ENCODE results near the gene FAM13A. TPM values are rescaled to one million over a fixed set of nuclear protein-coding genes. Genes with fewer than 3 reads are reported as not detected.
A peak's percentile ranks its signal among the peaks of the same experiment; 100 is the strongest.

FAM13A gene
- 10 to 100 TPM; 39.8 to 41.4 TPM for total RNA-seq
- polyA plus RNA-seq (ENCODE audit: insufficient read length in 2 of 2), result 10 to 100 TPM; 31.0 to 31.8 TPM
- long read RNA-seq, donor 1, partial matches to known transcripts, result 0 of 1 reads
- long read RNA-seq, donor 1, other reads (novel, unspliced or antisense), result 0 of 1 reads
- long read RNA-seq, donor 2, result 0 reads
- long read RNA-seq, donor 3, result 0 reads
- long read RNA-seq, donor 4, partial matches to known transcripts, result 0 of 3 reads
- long read RNA-seq, donor 4, other reads (novel, unspliced or antisense), result 0 of 3 reads

DNA sequence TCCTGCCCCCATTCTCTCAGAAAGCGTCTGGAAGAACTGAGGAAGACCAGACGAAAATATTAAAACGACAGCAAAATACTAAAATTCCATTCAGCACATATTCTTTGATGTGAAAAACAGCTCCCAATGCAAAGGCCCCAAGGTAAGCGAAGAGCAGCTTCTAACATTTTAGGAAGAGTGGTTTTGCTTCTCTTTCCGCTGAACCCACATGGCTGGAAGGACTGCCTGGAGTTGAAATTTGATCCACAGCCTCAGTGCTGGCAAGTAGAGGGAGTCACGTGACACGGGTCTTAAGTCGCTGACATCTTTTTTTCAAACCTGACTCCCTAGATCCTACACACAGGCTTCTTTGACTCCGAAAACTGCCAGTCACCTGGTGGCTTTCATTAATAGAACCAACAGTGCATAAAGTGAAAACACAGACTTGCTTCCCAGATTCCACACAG lies at the start of gene FAM13A:
TSS of gene FAM13A (minus strand) at position 233 of the 446 bp plus-strand sequence. CDS start at position 12, 221 bp downstream.
- H3K36me3 ChIP-seq (ENCODE audit: control insufficient read depth, insufficient read depth, low read length), result no peaks in the 10 kb centered on the region
- no peaks in the 10 kb centered on the region for H3K27me3 ChIP-seq (ENCODE audit: control insufficient read depth, insufficient read depth, low read length)
- WGBS (ENCODE audit: insufficient coverage), result 5% methylated on average over 6 of the region's 9 CpGs
- H3K4me1 ChIP-seq (ENCODE audit: control insufficient read depth, insufficient read depth, low read length), result no peaks in the 10 kb centered on the region
- no peaks in the 10 kb centered on the region for H3K9me3 ChIP-seq (ENCODE audit: control insufficient read depth, insufficient read depth, low read length)
- peak within 1 kb of the TSS; percentile 64 for H3K4me3 ChIP-seq (ENCODE audit: low read depth, low read length)
- peak within 1 kb of the TSS; percentile 85 for H3K27ac ChIP-seq (ENCODE audit: low read depth, low read length)
- peak; percentile 78 to 96 (median 87) for DNase-seq (ENCODE audit: low read depth in 4 of 6, low spot score in 6 of 6)

DNA sequence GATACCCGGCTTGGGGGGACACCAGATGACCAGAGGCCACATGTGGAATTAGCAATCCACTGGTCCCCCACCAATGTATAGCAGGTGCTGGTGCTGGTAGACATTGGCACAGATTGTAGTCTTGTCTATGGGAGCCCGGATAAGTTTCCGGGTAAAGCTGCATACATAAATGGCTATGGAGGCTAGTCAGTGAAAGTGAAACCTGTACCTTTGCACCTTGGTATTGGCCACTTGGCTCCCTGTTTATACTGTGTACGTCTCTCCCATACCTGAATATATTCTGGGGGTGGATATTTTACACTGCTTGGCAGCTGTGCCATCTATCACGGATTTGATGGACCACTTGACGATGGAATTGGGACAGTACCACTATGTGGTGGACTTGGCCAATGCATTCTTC lies 48.7 kb upstream of the FAM13A start:
- DNase-seq (ENCODE audit: low read depth in 4 of 6, low spot score in 6 of 6), result no peak
- H3K4me1 ChIP-seq (ENCODE audit: control insufficient read depth, insufficient read depth, low read length), result peaks cover 5% of the 10 kb centered on the region
- H3K36me3 ChIP-seq (ENCODE audit: control insufficient read depth, insufficient read depth, low read length), result no peaks in the 10 kb centered on the region
- no peaks in the 10 kb centered on the region for H3K9me3 ChIP-seq (ENCODE audit: control insufficient read depth, insufficient read depth, low read length)
- no peak overlapping the region for H3K4me3 ChIP-seq (ENCODE audit: low read depth, low read length)
- H3K27ac ChIP-seq (ENCODE audit: low read depth, low read length), result no peak overlapping the region
- 91% methylated on average over 6 of the region's 6 CpGs for WGBS (ENCODE audit: insufficient coverage)
- H3K27me3 ChIP-seq (ENCODE audit: control insufficient read depth, insufficient read depth, low read length), result peaks cover 4% of the 10 kb centered on the region

DNA sequence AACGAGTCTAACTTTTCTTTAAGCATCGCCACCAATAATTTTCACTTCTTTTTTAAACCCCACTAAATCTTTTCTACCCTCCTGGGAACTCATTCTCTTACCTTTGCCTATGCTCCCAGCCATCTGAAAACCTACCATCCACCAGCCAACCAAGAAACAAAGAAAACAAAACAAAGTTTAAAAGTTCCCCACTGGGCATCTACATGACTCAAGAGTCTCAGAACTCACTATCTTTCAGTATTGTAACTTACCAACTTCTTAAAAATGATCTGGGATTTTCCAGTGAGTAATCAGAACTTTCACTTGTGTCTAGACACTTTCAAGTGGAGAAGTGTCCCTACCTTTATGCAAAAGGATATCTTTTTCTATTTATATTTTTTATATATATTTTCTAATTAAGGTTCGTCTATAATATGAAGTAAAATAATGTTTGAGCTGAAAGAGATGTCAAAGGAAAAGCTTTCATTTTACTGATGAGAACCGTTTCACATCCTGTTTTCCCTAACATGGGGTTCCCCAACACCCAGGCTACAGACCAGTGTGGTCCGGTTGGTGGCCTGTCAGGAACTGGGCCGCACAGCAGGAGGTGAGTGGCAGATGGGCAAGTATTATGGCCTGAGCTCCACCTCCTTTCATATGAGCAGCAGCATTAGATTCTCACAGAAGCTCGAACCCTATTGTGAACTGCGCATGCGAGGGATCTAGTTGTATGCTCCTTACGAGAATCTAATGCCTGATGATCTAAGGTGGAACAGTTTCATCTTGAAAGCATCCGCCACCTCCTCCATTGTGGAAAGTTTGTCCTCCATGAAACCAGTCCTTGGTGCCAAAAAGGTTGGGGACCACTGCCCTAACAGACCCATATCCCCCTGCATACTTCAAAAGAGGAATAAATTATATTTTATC lies 44.5 kb upstream of the FAM13A start:
- 95% methylated on average over 4 of the region's 11 CpGs for WGBS (ENCODE audit: insufficient coverage)
- Histone ChIP-seq H3K36me3 (ENCODE audit: control insufficient read depth, insufficient read depth, low read length) (no peaks in the 10 kb centered on the region), H3K4me1 (ENCODE audit: control insufficient read depth, insufficient read depth, low read length) (no peaks in the 10 kb centered on the region), H3K4me3 (ENCODE audit: low read depth, low read length) (no peak overlapping the region), H3K27me3 (ENCODE audit: control insufficient read depth, insufficient read depth, low read length) (no peaks in the 10 kb centered on the region), H3K9me3 (ENCODE audit: control insufficient read depth, insufficient read depth, low read length) (no peaks in the 10 kb centered on the region), H3K27ac (ENCODE audit: low read depth, low read length) (no peak overlapping the region)
- no peak for DNase-seq (ENCODE audit: low read depth in 4 of 6, low spot score in 6 of 6)

DNA sequence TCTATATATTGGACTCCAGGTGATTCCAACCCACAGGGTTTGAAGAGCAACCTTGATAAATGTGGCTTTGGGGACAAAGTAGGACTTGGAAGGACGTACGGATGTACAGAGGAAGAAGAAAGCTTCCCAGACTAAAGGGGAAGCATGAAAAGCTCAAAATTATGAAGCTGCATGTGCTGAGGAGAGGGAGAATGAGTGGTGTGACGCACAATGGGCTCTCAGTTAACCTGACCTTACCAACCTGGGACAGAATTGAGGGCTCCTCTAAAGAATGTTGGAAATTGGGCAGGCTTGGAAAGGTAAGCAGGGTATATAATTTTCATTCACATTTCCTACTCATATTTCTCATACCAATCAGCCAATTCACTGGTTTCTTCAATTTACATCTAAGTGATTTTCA lies 43.9 kb upstream of the FAM13A start:
- Histone ChIP-seq H3K36me3 (ENCODE audit: control insufficient read depth, insufficient read depth, low read length) (no peaks in the 10 kb centered on the region), H3K9me3 (ENCODE audit: control insufficient read depth, insufficient read depth, low read length) (no peaks in the 10 kb centered on the region), H3K27me3 (ENCODE audit: control insufficient read depth, insufficient read depth, low read length) (no peaks in the 10 kb centered on the region), H3K4me1 (ENCODE audit: control insufficient read depth, insufficient read depth, low read length) (no peaks in the 10 kb centered on the region), H3K27ac (ENCODE audit: low read depth, low read length) (no peak overlapping the region), H3K4me3 (ENCODE audit: low read depth, low read length) (no peak overlapping the region)
- WGBS (ENCODE audit: insufficient coverage), result 83% methylated on average over 2 of the region's 3 CpGs
- no peak for DNase-seq (ENCODE audit: low read depth in 4 of 6, low spot score in 6 of 6)

DNA sequence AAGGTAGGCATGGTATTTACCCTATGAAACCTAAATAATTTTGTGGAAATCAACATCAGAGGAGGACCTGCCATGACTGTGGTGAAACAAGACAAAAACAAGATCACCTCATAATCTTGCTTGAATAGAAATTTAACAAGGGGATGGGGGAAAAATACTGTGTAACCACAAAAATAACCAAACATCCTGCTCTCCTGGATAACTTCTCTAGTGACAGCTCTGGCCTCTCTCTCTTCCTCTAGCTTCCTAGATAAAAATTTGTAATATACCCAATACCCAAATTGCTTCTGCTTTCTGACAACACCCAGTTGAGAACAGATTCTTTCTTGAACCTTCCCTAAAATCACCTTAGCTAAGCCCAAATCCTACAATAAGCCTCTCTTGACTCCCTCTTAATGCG lies 42.5 kb upstream of the FAM13A start:
- Histone ChIP-seq H3K27ac (ENCODE audit: low read depth, low read length) (no peak overlapping the region), H3K9me3 (ENCODE audit: control insufficient read depth, insufficient read depth, low read length) (no peaks in the 10 kb centered on the region), H3K27me3 (ENCODE audit: control insufficient read depth, insufficient read depth, low read length) (no peaks in the 10 kb centered on the region), H3K4me1 (ENCODE audit: control insufficient read depth, insufficient read depth, low read length) (no peaks in the 10 kb centered on the region), H3K36me3 (ENCODE audit: control insufficient read depth, insufficient read depth, low read length) (no peaks in the 10 kb centered on the region), H3K4me3 (ENCODE audit: low read depth, low read length) (no peak overlapping the region)
- DNase-seq (ENCODE audit: low read depth in 4 of 6, low spot score in 6 of 6), result no peak
- no CpG with 5 or more reads among the region's 1 CpG for WGBS (ENCODE audit: insufficient coverage)

DNA sequence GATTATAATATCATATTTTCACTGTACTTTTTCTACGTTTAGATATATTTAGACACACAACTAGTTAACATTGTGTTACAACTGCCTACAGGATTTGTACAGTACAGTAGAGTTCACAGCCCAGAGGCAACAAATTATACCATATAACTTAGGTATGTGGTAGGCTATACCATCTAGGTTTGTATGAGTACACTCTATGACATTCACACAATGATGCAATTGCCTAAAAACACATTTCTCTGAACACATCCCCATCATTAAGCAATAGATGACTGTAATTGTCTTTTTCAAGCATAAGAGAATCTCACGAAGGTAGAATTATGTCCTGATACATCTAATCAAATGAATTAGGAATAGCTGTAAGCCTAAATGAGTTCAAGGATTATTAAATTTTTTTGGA lies 42.0 kb upstream of the FAM13A start:
- WGBS (ENCODE audit: insufficient coverage), result no CpG with 5 or more reads among the region's 2 CpGs

DNA sequence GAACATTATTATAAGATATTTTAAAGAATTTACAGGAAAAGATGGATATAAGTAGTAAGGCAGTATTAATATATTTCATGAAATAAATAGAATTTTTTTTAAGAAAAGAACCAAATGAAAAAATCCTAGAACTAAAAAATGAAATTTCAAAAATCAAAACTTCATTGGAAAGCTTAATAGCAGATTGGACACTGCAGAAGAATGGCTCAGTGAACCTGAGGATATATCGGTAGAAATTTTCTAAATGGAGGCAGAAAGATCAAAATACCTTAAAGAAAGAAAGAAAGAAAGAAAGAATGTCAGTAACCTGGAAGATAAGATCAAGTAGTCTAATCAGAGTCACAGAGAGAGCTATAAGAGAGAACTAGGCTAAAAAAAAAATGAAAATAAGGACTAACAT lies 21.3 kb upstream of the FAM13A start:
- Histone ChIP-seq H3K9me3 (ENCODE audit: control insufficient read depth, insufficient read depth, low read length) (peaks cover 2% of the 10 kb centered on the region), H3K27me3 (ENCODE audit: control insufficient read depth, insufficient read depth, low read length) (no peaks in the 10 kb centered on the region), H3K27ac (ENCODE audit: low read depth, low read length) (no peak overlapping the region), H3K4me3 (ENCODE audit: low read depth, low read length) (no peak overlapping the region), H3K4me1 (ENCODE audit: control insufficient read depth, insufficient read depth, low read length) (no peaks in the 10 kb centered on the region), H3K36me3 (ENCODE audit: control insufficient read depth, insufficient read depth, low read length) (no peaks in the 10 kb centered on the region)
- no CpG with 5 or more reads among the region's 1 CpG for WGBS (ENCODE audit: insufficient coverage)
- no peak for DNase-seq (ENCODE audit: low read depth in 4 of 6, low spot score in 6 of 6)

More for the DNA sequence above, 42.0 kb upstream of the FAM13A start:
- H3K4me1 ChIP-seq (ENCODE audit: control insufficient read depth, insufficient read depth, low read length), result no peaks in the 10 kb centered on the region
- H3K4me3 ChIP-seq (ENCODE audit: low read depth, low read length), result no peak overlapping the region
- no peaks in the 10 kb centered on the region for H3K9me3 ChIP-seq (ENCODE audit: control insufficient read depth, insufficient read depth, low read length)
- H3K36me3 ChIP-seq (ENCODE audit: control insufficient read depth, insufficient read depth, low read length), result no peaks in the 10 kb centered on the region
- H3K27ac ChIP-seq (ENCODE audit: low read depth, low read length), result no peak overlapping the region
- no peaks in the 10 kb centered on the region for H3K27me3 ChIP-seq (ENCODE audit: control insufficient read depth, insufficient read depth, low read length)
- no peak for DNase-seq (ENCODE audit: low read depth in 4 of 6, low spot score in 6 of 6)

DNA sequence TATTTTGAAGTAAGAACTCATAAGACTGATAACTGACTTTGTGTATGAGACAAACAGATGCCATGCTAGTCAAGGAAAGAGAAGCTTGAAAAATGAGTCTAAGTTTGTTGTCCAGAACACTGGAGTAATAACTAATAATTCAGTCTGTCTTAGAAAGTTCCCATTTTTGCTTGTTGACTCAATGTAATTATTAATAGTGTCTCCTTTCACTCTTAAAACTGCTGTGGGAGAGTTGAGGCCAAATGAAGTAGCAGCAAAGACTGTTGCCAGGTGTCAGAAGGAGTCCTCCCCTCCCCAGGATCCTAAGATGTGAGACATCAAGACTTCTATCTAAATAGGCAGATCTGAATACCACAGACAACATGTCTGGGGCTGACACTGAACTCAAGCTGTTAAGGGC lies 20.8 kb upstream of the FAM13A start:
- DNase-seq (ENCODE audit: low read depth in 4 of 6, low spot score in 6 of 6), result no peak
- H3K9me3 ChIP-seq (ENCODE audit: control insufficient read depth, insufficient read depth, low read length), result peaks cover 2% of the 10 kb centered on the region
- no peak overlapping the region for H3K27ac ChIP-seq (ENCODE audit: low read depth, low read length)
- no peaks in the 10 kb centered on the region for H3K4me1 ChIP-seq (ENCODE audit: control insufficient read depth, insufficient read depth, low read length)
- no peaks in the 10 kb centered on the region for H3K36me3 ChIP-seq (ENCODE audit: control insufficient read depth, insufficient read depth, low read length)
- no peaks in the 10 kb centered on the region for H3K27me3 ChIP-seq (ENCODE audit: control insufficient read depth, insufficient read depth, low read length)
- no peak overlapping the region for H3K4me3 ChIP-seq (ENCODE audit: low read depth, low read length)

DNA sequence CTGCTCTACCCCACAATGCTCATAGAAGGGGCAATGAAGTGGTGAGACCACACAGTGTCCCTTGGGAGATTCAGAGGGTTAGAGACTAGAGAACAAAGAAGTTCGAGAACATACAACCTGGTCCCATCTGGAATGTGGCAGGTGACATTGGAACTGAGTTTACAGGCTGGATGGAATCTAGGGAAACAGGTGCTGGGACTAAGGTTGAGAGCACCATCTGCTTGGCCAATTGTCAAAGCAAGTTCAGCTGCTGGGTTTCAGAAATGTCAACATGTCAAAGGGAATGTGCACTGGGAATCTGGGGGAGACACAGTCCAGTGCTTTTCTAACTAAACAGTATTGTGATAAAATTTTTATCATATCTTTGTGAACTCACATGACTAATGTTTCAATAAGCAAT lies 15.9 kb upstream of the FAM13A start:
- Histone ChIP-seq H3K27me3 (ENCODE audit: control insufficient read depth, insufficient read depth, low read length) (no peaks in the 10 kb centered on the region), H3K36me3 (ENCODE audit: control insufficient read depth, insufficient read depth, low read length) (no peaks in the 10 kb centered on the region), H3K27ac (ENCODE audit: low read depth, low read length) (no peak overlapping the region), H3K4me1 (ENCODE audit: control insufficient read depth, insufficient read depth, low read length) (no peaks in the 10 kb centered on the region), H3K4me3 (ENCODE audit: low read depth, low read length) (no peak overlapping the region), H3K9me3 (ENCODE audit: control insufficient read depth, insufficient read depth, low read length) (no peaks in the 10 kb centered on the region)
- no peak for DNase-seq (ENCODE audit: low read depth in 4 of 6, low spot score in 6 of 6)
- WGBS (ENCODE audit: insufficient coverage), result 100% methylated on average over 1 of the region's 1 CpG

DNA sequence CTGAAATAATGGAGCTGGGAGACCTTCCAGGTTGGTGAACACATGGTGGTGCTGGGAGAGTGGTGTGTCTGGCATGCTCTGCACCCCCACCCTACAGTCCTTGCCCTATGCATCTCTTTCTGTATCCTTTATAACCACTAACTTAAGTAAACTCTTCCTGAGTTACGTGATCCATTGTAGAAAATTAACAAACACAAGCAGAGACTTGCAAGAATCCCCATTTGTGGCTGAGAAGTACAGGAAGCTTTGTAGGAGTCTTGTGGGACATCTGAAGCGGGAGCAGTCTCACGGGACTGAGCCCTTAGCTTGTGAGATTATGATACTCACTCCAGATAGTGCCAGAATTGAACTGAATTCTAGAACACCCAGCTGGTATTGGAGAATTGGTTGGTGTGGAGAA lies 14.3 kb upstream of the FAM13A start:
- Histone ChIP-seq H3K9me3 (ENCODE audit: control insufficient read depth, insufficient read depth, low read length) (no peaks in the 10 kb centered on the region), H3K4me1 (ENCODE audit: control insufficient read depth, insufficient read depth, low read length) (no peaks in the 10 kb centered on the region), H3K4me3 (ENCODE audit: low read depth, low read length) (no peak overlapping the region), H3K36me3 (ENCODE audit: control insufficient read depth, insufficient read depth, low read length) (no peaks in the 10 kb centered on the region), H3K27ac (ENCODE audit: low read depth, low read length) (no peak overlapping the region), H3K27me3 (ENCODE audit: control insufficient read depth, insufficient read depth, low read length) (no peaks in the 10 kb centered on the region)
- WGBS (ENCODE audit: insufficient coverage), result 100% methylated on average over 2 of the region's 3 CpGs
- DNase-seq (ENCODE audit: low read depth in 4 of 6, low spot score in 6 of 6), result no peak

All from spinal cord (tissue), 10 donors.